ENCODE measurements around the gene CPD. TPM values are rescaled to one million over a fixed set of nuclear protein-coding genes. Genes with fewer than 3 reads are reported as not detected.

Gene CPD
- total RNA-seq, 1 donor from 2014 or later: 51.2 TPM

DNA sequence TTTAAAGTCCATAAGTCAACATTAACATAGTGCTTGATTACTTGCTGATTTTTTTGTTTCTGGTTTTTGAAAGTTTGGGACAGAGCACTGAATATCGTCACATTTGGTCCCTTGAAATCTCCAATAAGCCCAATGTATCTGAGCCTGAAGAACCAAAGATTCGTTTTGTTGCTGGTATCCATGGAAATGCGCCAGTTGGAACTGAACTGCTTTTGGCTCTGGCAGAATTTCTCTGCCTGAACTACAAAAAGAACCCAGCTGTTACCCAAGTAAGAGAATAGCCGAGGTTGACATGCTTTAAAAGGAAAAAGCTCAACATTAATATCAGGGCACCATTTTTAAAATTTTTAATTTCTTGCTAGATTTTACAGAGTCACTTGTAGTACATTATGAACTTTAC, 70.8 kb downstream of the CPD start:
- H4K20me1 ChIP-seq (ENCODE audit: insufficient read depth, low read length): no peaks in the 10 kb centered on the region
- H3K9ac ChIP-seq (ENCODE audit: low read length): no peak overlapping the region
- no peaks in the 10 kb centered on the region for H3K4me1 Mint-ChIP-seq (ENCODE audit: low read depth, unreplicated experiment)
- H3K27me3 ChIP-seq (ENCODE audit: insufficient read depth, low read length): no peaks in the 10 kb centered on the region
- H3K36me3 Mint-ChIP-seq (ENCODE audit: low read depth, unreplicated experiment): peaks cover 20% of the 10 kb centered on the region
- H3K27ac ChIP-seq (ENCODE audit: low read depth, low read length): no peak overlapping the region
- H3K27ac Mint-ChIP-seq (ENCODE audit: unreplicated experiment): no peak overlapping the region
- H3K36me3 ChIP-seq (ENCODE audit: insufficient read depth, low read length): peaks cover 4% of the 10 kb centered on the region
- no peak for FAIRE-seq
- TF ChIP-seq, protein P1, sequence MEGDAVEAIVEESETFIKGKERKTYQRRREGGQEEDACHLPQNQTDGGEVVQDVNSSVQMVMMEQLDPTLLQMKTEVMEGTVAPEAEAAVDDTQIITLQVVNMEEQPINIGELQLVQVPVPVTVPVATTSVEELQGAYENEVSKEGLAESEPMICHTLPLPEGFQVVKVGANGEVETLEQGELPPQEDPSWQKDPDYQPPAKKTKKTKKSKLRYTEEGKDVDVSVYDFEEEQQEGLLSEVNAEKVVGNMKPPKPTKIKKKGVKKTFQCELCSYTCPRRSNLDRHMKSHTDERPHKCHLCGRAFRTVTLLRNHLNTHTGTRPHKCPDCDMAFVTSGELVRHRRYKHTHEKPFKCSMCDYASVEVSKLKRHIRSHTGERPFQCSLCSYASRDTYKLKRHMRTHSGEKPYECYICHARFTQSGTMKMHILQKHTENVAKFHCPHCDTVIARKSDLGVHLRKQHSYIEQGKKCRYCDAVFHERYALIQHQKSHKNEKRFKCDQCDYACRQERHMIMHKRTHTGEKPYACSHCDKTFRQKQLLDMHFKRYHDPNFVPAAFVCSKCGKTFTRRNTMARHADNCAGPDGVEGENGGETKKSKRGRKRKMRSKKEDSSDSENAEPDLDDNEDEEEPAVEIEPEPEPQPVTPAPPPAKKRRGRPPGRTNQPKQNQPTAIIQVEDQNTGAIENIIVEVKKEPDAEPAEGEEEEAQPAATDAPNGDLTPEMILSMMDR (IDR thresholded peaks at IDR 0.05; ENCODE audit: insufficient read depth, low read depth, low read length): no peak
- no peak for TF ChIP-seq EZH2 (IDR thresholded peaks at IDR 0.05; ENCODE audit: insufficient read depth, low read length)
- H3K27me3 Mint-ChIP-seq (ENCODE audit: low read depth, unreplicated experiment): no peaks in the 10 kb centered on the region
- H3K9me3 Mint-ChIP-seq (ENCODE audit: unreplicated experiment): peaks cover 8% of the 10 kb centered on the region
- H2AFZ ChIP-seq (ENCODE audit: low read depth, low read length): no peak overlapping the region
- H3K4me3 ChIP-seq (ENCODE audit: insufficient read depth, low read depth, low read length): no peak overlapping the region
- H3K4me2 ChIP-seq (ENCODE audit: low read length): no peak overlapping the region
- no peak overlapping the region for H3K4me3 Mint-ChIP-seq (ENCODE audit: unreplicated experiment)
- H3K9me3 ChIP-seq (ENCODE audit: insufficient read depth, low read depth, low read length): peaks cover 3% of the 10 kb centered on the region
- no peaks in the 10 kb centered on the region for H3K4me1 ChIP-seq (ENCODE audit: insufficient read depth, low read length)
- peak; percentile 5 for DNase-seq (ENCODE audit: low read depth)
- no peaks in the 10 kb centered on the region for H3K79me2 ChIP-seq (ENCODE audit: insufficient read depth, low read length)

- no peaks in the 10 kb centered on the region for H3K4me1 Mint-ChIP-seq (ENCODE audit: low read depth, unreplicated experiment)
- Histone ChIP-seq H2AFZ (ENCODE audit: low read depth, low read length) (no peak overlapping the region), H3K79me2 (ENCODE audit: insufficient read depth, low read length) (no peaks in the 10 kb centered on the region), H3K4me3 (ENCODE audit: insufficient read depth, low read depth, low read length) (no peak overlapping the region), H3K36me3 (ENCODE audit: insufficient read depth, low read length) (peaks cover 4% of the 10 kb centered on the region), H3K4me1 (ENCODE audit: insufficient read depth, low read length) (no peaks in the 10 kb centered on the region), H3K27ac (ENCODE audit: low read depth, low read length) (no peak overlapping the region), H3K9ac (ENCODE audit: low read length) (no peak overlapping the region), H4K20me1 (ENCODE audit: insufficient read depth, low read length) (no peaks in the 10 kb centered on the region), H3K4me2 (ENCODE audit: low read length) (no peak overlapping the region), H3K27me3 (ENCODE audit: insufficient read depth, low read length) (no peaks in the 10 kb centered on the region), H3K9me3 (ENCODE audit: insufficient read depth, low read depth, low read length) (peaks cover 3% of the 10 kb centered on the region)
- FAIRE-seq: no peak
- H3K36me3 Mint-ChIP-seq (ENCODE audit: low read depth, unreplicated experiment): peaks cover 21% of the 10 kb centered on the region
- DNase-seq (ENCODE audit: low read depth): no peak
- H3K27me3 Mint-ChIP-seq (ENCODE audit: low read depth, unreplicated experiment): no peaks in the 10 kb centered on the region
- TF ChIP-seq, protein P1 (IDR thresholded peaks at IDR 0.05; ENCODE audit: insufficient read depth, low read depth, low read length): no peak
- H3K27ac Mint-ChIP-seq (ENCODE audit: unreplicated experiment): no peak overlapping the region
- no peak overlapping the region for H3K4me3 Mint-ChIP-seq (ENCODE audit: unreplicated experiment)
- H3K9me3 Mint-ChIP-seq (ENCODE audit: unreplicated experiment): peaks cover 9% of the 10 kb centered on the region
Measured at GRCh38 chr17:30450125-30451027, 71.6 kb downstream of the CPD start.

- Mint-ChIP-seq H3K9me3 (ENCODE audit: unreplicated experiment) (peaks cover 9% of the 10 kb centered on the region), H3K4me1 (ENCODE audit: low read depth, unreplicated experiment) (no peaks in the 10 kb centered on the region), H3K27me3 (ENCODE audit: low read depth, unreplicated experiment) (no peaks in the 10 kb centered on the region), H3K4me3 (ENCODE audit: unreplicated experiment) (no peak overlapping the region), H3K27ac (ENCODE audit: unreplicated experiment) (no peak overlapping the region), H3K36me3 (ENCODE audit: low read depth, unreplicated experiment) (peaks cover 23% of the 10 kb centered on the region)
- Histone ChIP-seq H3K79me2 (ENCODE audit: insufficient read depth, low read length) (no peaks in the 10 kb centered on the region), H3K27me3 (ENCODE audit: insufficient read depth, low read length) (no peaks in the 10 kb centered on the region), H3K4me3 (ENCODE audit: insufficient read depth, low read depth, low read length) (no peak overlapping the region), H3K9me3 (ENCODE audit: insufficient read depth, low read depth, low read length) (peaks cover 3% of the 10 kb centered on the region), H2AFZ (ENCODE audit: low read depth, low read length) (no peak overlapping the region), H3K27ac (ENCODE audit: low read depth, low read length) (no peak overlapping the region), H4K20me1 (ENCODE audit: insufficient read depth, low read length) (no peaks in the 10 kb centered on the region), H3K4me1 (ENCODE audit: insufficient read depth, low read length) (no peaks in the 10 kb centered on the region), H3K4me2 (ENCODE audit: low read length) (no peak overlapping the region), H3K9ac (ENCODE audit: low read length) (no peak overlapping the region), H3K36me3 (ENCODE audit: insufficient read depth, low read length) (peaks cover 3% of the 10 kb centered on the region)
- FAIRE-seq (no peak), DNase-seq (ENCODE audit: low read depth) (no peak)
- no peak for TF ChIP-seq EZH2 (IDR thresholded peaks at IDR 0.05; ENCODE audit: insufficient read depth, low read length)
- TF ChIP-seq, protein P1 (IDR thresholded peaks at IDR 0.05; ENCODE audit: insufficient read depth, low read depth, low read length): no peak
Measured at GRCh38 chr17:30454635-30455034, 75.9 kb downstream of the CPD start.

All from astrocyte (in vitro differentiated cells and primary cell).